Measurements from ENCODE around the gene ZNF587B.
"Not testable (repeated sequence)": the region's sequence is repeated elsewhere in the genome, so short reads cannot be mapped to it uniquely, and the experiment has no call there.

Gene ZNF587B

GRCh38 chr19:57869655-57870054 lies 39.6 kb downstream of the ZNF587B start:
- in situ Hi-C loops (cut with HindIII; ENCODE audit: low sequenced_read_pairs), result not testable (repeated sequence)

GRCh38 chr19:57870225-57870624 lies 40.1 kb downstream of the ZNF587B start:
- in situ Hi-C loops (cut with HindIII; ENCODE audit: low sequenced_read_pairs), result no loop called here

- in situ Hi-C loops (cut with HindIII; ENCODE audit: low sequenced_read_pairs), result no loop called here
Observed at GRCh38 chr19:57872450-57872849, 42.4 kb downstream of the ZNF587B start.

GRCh38 chr19:57873883-57874799 lies 44.0 kb downstream of the ZNF587B start:
- in situ Hi-C loops (cut with HindIII; ENCODE audit: low sequenced_read_pairs), result not testable (repeated sequence)

- in situ Hi-C loops (cut with HindIII; ENCODE audit: low sequenced_read_pairs), result no loop called here
Observed at GRCh38 chr19:57886046-57886445, 55.9 kb downstream of the ZNF587B start.

- in situ Hi-C loops (cut with HindIII; ENCODE audit: low sequenced_read_pairs), result no loop called here
Observed at GRCh38 chr19:57887195-57887941, 57.3 kb downstream of the ZNF587B start.

GRCh38 chr19:57888107-57888559 lies 58.0 kb downstream of the ZNF587B start:
- in situ Hi-C loops (cut with HindIII; ENCODE audit: low sequenced_read_pairs), result no loop called here

GRCh38 chr19:57888560-57889231 lies 58.6 kb downstream of the ZNF587B start, which contains the start of gene ZNF814:
ZNF814 (minus strand) TSS chr19:57889037; CDS start chr19:57888802, 235 bp downstream.
- in situ Hi-C loops (cut with HindIII; ENCODE audit: low sequenced_read_pairs), result no loop called here

- in situ Hi-C loops (cut with HindIII; ENCODE audit: low sequenced_read_pairs), result not testable (repeated sequence)
Observed at GRCh38 chr19:57890706-57891105, 60.6 kb downstream of the ZNF587B start.

All from endothelial cell of hepatic sinusoid (primary cell).